ENCODE data around the gene ATXN10. TPM values are rescaled to one million over a fixed set of nuclear protein-coding genes. Genes with fewer than 3 reads are reported as not detected.

The ATXN10 gene
- total and polyA plus RNA-seq, 10 of the 15 experiments (the other 5 are each of a cell fraction or from before 2014, with no cell fraction given): 29.2 to 249 (median 146) TPM

DNA sequence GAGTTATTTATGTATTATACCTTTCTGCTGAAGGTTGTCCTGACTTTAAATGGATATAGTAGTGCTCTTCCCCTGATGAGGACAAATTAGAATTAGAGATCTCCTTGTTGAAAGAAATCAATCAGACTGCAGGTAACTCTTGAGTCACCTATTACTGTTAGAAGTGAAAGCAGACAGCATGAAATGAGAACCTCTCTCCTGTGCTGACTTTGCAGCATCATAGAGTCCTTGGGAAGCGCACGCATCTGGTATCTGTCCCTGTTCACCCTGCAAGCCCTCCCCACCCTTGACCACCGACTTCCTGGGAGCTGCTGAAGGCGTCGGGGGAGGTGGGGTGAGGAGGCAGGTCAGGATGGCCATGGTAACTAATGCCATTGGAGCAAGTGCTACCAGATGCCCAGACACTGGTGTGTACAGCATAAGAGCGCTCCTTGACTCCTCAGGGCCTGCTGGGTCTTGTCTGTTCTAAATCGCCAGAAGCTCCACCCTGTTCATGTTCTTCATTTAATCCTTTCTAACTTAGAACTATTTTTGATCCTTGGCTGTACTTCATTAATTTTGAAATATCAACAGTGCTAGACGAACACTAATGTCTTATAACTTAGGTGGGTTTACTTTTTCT lies 161.4 kb downstream of the ATXN10 start:
- POLR2A ChIA-PET: no interaction called here
- intact Hi-C loops (cut with micrococcal nuclease; ENCODE audit: unreplicated experiment): loop anchor here (5.0 kb wide), 1 partner anchor 186 kb away; no protein-coding TSS in a partner anchor
- H4K20me1 ChIP-seq (ENCODE audit: control insufficient read depth, insufficient read depth): no peaks in the 10 kb centered on the region
- H3K9ac ChIP-seq (ENCODE audit: control insufficient read depth, insufficient read depth, low read length): no peak overlapping the region
- H3K27ac ChIP-seq (ENCODE audit: control insufficient read depth, insufficient read depth): no peak overlapping the region
- 94% methylated on average over 8 of the region's 8 CpGs for WGBS (ENCODE audit: insufficient coverage, insufficient replicate concordance, low lambda C conversion rate, missing lambda C conversion rate)
- H2AFZ ChIP-seq (ENCODE audit: control insufficient read depth, low read depth, low read length): no peak overlapping the region
- in situ Hi-C loops (cut with MboI): no loop called here
- RAD21 ChIA-PET (ENCODE audit: unreplicated experiment): no interaction called here
- no TSS peak for BruUV-seq (replicated peaks)
- no peaks in the 10 kb centered on the region for H3K79me2 ChIP-seq (ENCODE audit: control insufficient read depth, insufficient read depth, low read length)
- no peaks in the 10 kb centered on the region for H3K4me1 ChIP-seq (ENCODE audit: control insufficient read depth, insufficient read depth, low read length)
- H3K4me3 ChIP-seq: no peak overlapping the region
- SMC1A ChIA-PET (ENCODE audit: uncharacterized antibody, unreplicated experiment): interaction anchor here (1.9 kb wide), 1 partner anchor 102 kb away, joined by 6 read pairs; no protein-coding TSS in a partner anchor
- H3K36me3 ChIP-seq (ENCODE audit: control insufficient read depth in 2 of 2, insufficient read depth in 2 of 2, low read length in 1 of 2): no peaks in the 10 kb centered on the region; a peak in 4 of 4 replicates
- no peak for TF ChIP-seq ZNF217 (IDR thresholded peaks at IDR 0.05)
- TF ChIP-seq STAT1 (conservative IDR thresholded peaks at IDR 0.05): no peak
- TF ChIP-seq, protein P1, sequence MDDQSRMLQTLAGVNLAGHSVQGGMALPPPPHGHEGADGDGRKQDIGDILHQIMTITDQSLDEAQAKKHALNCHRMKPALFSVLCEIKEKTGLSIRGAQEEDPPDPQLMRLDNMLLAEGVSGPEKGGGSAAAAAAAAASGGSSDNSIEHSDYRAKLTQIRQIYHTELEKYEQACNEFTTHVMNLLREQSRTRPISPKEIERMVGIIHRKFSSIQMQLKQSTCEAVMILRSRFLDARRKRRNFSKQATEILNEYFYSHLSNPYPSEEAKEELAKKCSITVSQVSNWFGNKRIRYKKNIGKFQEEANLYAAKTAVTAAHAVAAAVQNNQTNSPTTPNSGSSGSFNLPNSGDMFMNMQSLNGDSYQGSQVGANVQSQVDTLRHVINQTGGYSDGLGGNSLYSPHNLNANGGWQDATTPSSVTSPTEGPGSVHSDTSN (IDR thresholded peaks at IDR 0.05; ENCODE audit: insufficient replicate concordance, low read depth, low read length): no peak
- TF ChIP-seq IRF4 (IDR thresholded peaks at IDR 0.05; ENCODE audit: low read depth, low read length): no peak
- no peak for ATAC-seq
- no peak overlapping the region for H3K4me2 ChIP-seq (ENCODE audit: control insufficient read depth, insufficient read depth)
- CTCF ChIA-PET: interaction anchor here (1.3 to 1.8 kb wide), 2 partner anchors 9 to 30 kb away, joined by 3 to 4 read pairs; no protein-coding TSS in a partner anchor
- DNase-seq (ENCODE audit: low read depth, low spot score): no peak
- no peak for FAIRE-seq
- H3K27me3 ChIP-seq (replicated peaks in 1 of 2; ENCODE audit: control insufficient read depth in 2 of 2, insufficient read depth in 2 of 2, low read length in 1 of 2): no peaks in the 10 kb centered on the region
- no peaks in the 10 kb centered on the region for H3K9me3 ChIP-seq (replicated peaks; ENCODE audit: control insufficient read depth, insufficient read depth, low read length)

DNA sequence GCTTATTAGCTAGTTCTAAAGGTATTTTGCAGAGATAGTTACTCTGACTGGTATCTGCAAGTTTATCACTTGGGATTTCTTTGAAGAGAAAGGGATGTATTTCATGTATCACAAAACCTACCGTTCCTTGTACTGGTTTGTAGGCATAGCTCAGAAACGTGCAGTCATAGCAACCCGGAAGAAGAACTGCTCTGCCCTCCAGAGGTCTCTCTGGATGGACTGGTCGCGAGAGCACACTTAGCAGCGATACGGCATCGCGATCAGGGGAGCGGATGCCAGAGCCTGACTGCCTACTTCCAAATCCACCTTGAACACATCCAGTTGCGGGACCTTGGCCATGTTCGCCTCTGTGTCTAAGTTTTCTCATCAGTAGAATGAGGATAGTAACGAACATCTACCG lies 162.0 kb downstream of the ATXN10 start:
- Histone ChIP-seq H4K20me1 (ENCODE audit: control insufficient read depth, insufficient read depth) (no peaks in the 10 kb centered on the region), H3K4me2 (ENCODE audit: control insufficient read depth, insufficient read depth) (no peak overlapping the region), H2AFZ (ENCODE audit: control insufficient read depth, low read depth, low read length) (no peak overlapping the region), H3K36me3 (ENCODE audit: control insufficient read depth in 2 of 2, insufficient read depth in 2 of 2, low read length in 1 of 2) (peaks cover 0 to 2% of the 10 kb centered on the region in 2 experiments), H3K9me3 (replicated peaks; ENCODE audit: control insufficient read depth, insufficient read depth, low read length) (no peaks in the 10 kb centered on the region), H3K9ac (ENCODE audit: control insufficient read depth, insufficient read depth, low read length) (no peak overlapping the region), H3K4me1 (ENCODE audit: control insufficient read depth, insufficient read depth, low read length) (no peaks in the 10 kb centered on the region), H3K79me2 (ENCODE audit: control insufficient read depth, insufficient read depth, low read length) (no peaks in the 10 kb centered on the region), H3K4me3 (no peak overlapping the region), H3K27me3 (replicated peaks in 1 of 2; ENCODE audit: control insufficient read depth in 2 of 2, insufficient read depth in 2 of 2, low read length in 1 of 2) (no peaks in the 10 kb centered on the region), H3K27ac (ENCODE audit: control insufficient read depth, insufficient read depth) (no peak overlapping the region)
- BruUV-seq (replicated peaks): no TSS peak
- CTCF ChIA-PET: interaction anchor here (1.3 to 1.8 kb wide), 2 partner anchors 9 to 29 kb away, joined by 3 to 4 read pairs; no protein-coding TSS in a partner anchor
- TF ChIP-seq IRF4 (IDR thresholded peaks at IDR 0.05; ENCODE audit: low read depth, low read length): no peak
- SMC1A ChIA-PET (ENCODE audit: uncharacterized antibody, unreplicated experiment): no interaction called here
- DNase-seq (ENCODE audit: low read depth, low spot score) (no peak), FAIRE-seq (no peak), ATAC-seq (no peak)
- RAD21 ChIA-PET (ENCODE audit: unreplicated experiment): no interaction called here
- intact Hi-C loops (cut with micrococcal nuclease; ENCODE audit: unreplicated experiment) (loop anchor here (5.0 kb wide), 1 partner anchor 186 kb away; no protein-coding TSS in a partner anchor), in situ Hi-C loops (cut with MboI) (no loop called here)
- WGBS (ENCODE audit: insufficient coverage, insufficient replicate concordance, low lambda C conversion rate, missing lambda C conversion rate): 85% methylated on average over 14 of the region's 14 CpGs
- POLR2A ChIA-PET: no interaction called here

All from GM12878 (cell line).